Measurements from ENCODE around the gene CRTAP.
A peak's percentile ranks its signal among the peaks of the same experiment; 100 is the strongest.

GRCh38 chr3:33115024-33115768 lies 1.4 kb downstream of the CRTAP start:
- no peak for TF ChIP-seq CTCF (IDR thresholded peaks at IDR 0.05)
- TF ChIP-seq EP300 (IDR thresholded peaks at IDR 0.05) = peak in 1 of 4 donors; percentile 58

Data from sigmoid colon (tissue), 4 donors.